Thymus (tissue), 11 donors: ENCODE measurements around the gene COL4A2. TPM values are rescaled to one million over a fixed set of nuclear protein-coding genes. Genes with fewer than 3 reads are reported as not detected.

Source experiments
- DNase-seq, 9 donors: peaks; one replicate each; pipeline ENCODE4 v3.0.0-alpha.2; 2013; ENCODE audit warnings: low spot score in 9 of 9, low read depth in 6 of 9, missing footprints in 1 of 9
- H3K27ac ChIP-seq, 2 donors: one replicate each; pipeline ENCODE4 v1.5.1; 2013; ENCODE audit warnings: control low read depth in 1 of 2, low read depth in 1 of 2, low read length in 1 of 2, mild to moderate bottlenecking in 1 of 2, moderate library complexity in 1 of 2
- H3K27me3 ChIP-seq, 2 donors: one replicate each; pipeline ENCODE4 v1.5.1; 2013; ENCODE audit warnings: low read length in 1 of 2; ENCODE audit not compliant: control insufficient read depth in 2 of 2, insufficient read depth in 1 of 2
- H3K36me3 ChIP-seq, 2 donors: one replicate each; pipeline ENCODE4 v1.5.1; 2013; ENCODE audit warnings: low read length in 1 of 2, mild to moderate bottlenecking in 1 of 2, moderate library complexity in 1 of 2; ENCODE audit not compliant: control insufficient read depth in 2 of 2, insufficient read depth in 2 of 2
- H3K4me1 ChIP-seq, 2 donors: one replicate each; pipeline ENCODE4 v1.5.1; 2013; ENCODE audit warnings: low read length in 2 of 2; ENCODE audit not compliant: control insufficient read depth in 2 of 2, insufficient read depth in 2 of 2
- H3K4me3 ChIP-seq, 2 donors: one replicate each; pipeline ENCODE4 v1.5.1; 2013; ENCODE audit warnings: low read length in 2 of 2, control low read depth in 1 of 2, mild to moderate bottlenecking in 1 of 2
- H3K9me3 ChIP-seq, 2 donors: one replicate each; pipeline ENCODE4 v1.5.1; 2013; ENCODE audit warnings: low read length in 1 of 2, mild to moderate bottlenecking in 1 of 2; ENCODE audit not compliant: control insufficient read depth in 2 of 2, insufficient read depth in 1 of 2
- WGBS: extraction: QIAGEN DNeasy Blood & Tissue Kit; methylation state at CpG from one replicate; pipeline ENCODE4 v1.1.7; 2013; 5-methylcytosine and 5-hydroxymethylcytosine counted together
- polyA plus RNA-seq: library from polyadenylated mRNA; stranded (reverse); fragments of 200-250 nt; gene quantifications from one replicate; pipeline ENCODE4 v1.2.3, GENCODE V29; 2013
- total RNA-seq: library from RNA; stranded (reverse); fragments of 120-200 nt; gene quantifications from one replicate; pipeline ENCODE4 v1.2.4, GENCODE V29; 2013
- donor health status: healthy.

COL4A2 gene
- total and polyA plus RNA-seq, 2 donors, result 47.2 to 63.1 TPM

DNA sequence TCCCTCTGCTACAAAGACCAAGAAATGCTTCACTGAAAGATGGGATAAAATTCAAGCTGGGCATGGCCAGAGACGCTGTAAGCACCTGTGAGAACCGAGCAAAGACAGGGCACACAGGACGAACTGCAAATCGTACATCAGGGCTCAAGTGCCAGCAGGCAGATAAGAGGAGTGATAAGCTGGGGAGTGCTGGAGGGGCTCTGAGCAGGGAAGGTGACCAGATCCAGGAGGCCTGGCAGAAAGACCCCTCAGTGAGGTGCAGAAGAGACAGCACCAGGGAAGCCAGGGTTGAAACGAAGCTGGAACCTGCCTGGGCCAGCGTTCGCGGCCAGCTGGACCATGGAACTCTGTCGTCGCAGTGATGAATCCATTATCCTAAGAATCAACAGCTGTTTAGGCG lies 244.2 kb downstream of the COL4A2 start:
- Histone ChIP-seq H3K27ac (no peak overlapping the region), H3K36me3 (no peaks in the 10 kb centered on the region), H3K9me3 (no peaks in the 10 kb centered on the region), H3K4me3 (no peak overlapping the region), H3K4me1 (no peaks in the 10 kb centered on the region), H3K27me3 (no peaks in the 10 kb centered on the region)
- WGBS, result 91% methylated on average over 11 of the region's 11 CpGs
- no peak for DNase-seq

DNA sequence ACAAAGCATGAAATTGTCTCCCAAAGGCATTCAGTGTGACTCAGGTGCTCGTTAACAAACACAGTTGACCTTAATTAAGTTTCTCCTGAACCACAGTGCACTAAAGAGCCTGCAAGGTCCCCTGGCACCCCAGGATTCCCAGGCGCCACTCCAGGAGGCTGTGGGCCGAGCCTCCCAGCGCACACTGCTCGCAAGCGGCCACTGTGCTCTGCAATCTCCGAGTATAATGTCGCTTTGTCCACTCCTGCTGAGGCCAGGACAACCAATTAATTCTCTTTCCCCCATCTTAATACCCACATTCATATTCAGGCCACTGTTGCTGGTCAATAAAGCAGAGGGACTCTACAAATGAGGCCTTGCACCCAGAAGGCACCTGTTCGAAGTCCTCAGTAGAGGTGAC lies 245.7 kb downstream of the COL4A2 start:
- Histone ChIP-seq H3K4me3 (no peak overlapping the region), H3K9me3 (no peaks in the 10 kb centered on the region), H3K27ac (no peak overlapping the region), H3K27me3 (peaks cover 0 to 9% of the 10 kb centered on the region in 2 donors), H3K4me1 (no peaks in the 10 kb centered on the region), H3K36me3 (no peaks in the 10 kb centered on the region)
- DNase-seq, result no peak
- WGBS, result 97% methylated on average over 9 of the region's 9 CpGs

GRCh38 chr13:110553417-110553816 lies 246.3 kb downstream of the COL4A2 start:
- DNase-seq, result no peak
- Histone ChIP-seq H3K9me3 (no peaks in the 10 kb centered on the region), H3K27me3 (peaks cover 0 to 13% of the 10 kb centered on the region in 2 donors), H3K36me3 (no peaks in the 10 kb centered on the region), H3K4me3 (no peak overlapping the region), H3K4me1 (no peaks in the 10 kb centered on the region), H3K27ac (no peak overlapping the region)
- 72% methylated on average over 4 of the region's 4 CpGs for WGBS

GRCh38 chr13:110554227-110554836 lies 247.2 kb downstream of the COL4A2 start:
- Histone ChIP-seq H3K27me3 (peaks cover 2 to 18% of the 10 kb centered on the region in 2 donors), H3K9me3 (peaks cover 0 to under 1% of the 10 kb centered on the region in 2 donors), H3K27ac (no peak overlapping the region), H3K36me3 (no peaks in the 10 kb centered on the region), H3K4me1 (no peaks in the 10 kb centered on the region), H3K4me3 (no peak overlapping the region)
- 95% methylated on average over 8 of the region's 8 CpGs for WGBS
- DNase-seq, result no peak

DNA sequence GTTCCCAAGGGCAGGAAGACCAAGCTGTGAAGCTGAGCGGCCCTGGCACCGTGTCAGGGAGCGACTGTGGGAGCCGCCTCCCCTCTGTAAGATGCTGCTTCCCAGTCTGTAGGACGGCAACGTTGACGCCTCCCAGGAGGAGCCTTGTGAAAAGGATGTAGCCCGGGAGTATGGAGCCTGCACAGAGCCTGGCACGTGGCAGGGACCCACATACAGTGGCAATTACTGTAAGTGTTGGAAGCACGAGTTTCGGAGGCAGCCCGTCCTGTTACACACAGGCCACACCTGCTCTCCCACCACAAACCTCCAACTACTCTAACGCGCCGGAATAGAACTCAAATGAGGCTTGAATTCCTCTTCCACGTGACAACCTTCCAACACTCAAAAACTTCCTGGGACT lies 247.9 kb downstream of the COL4A2 start:
- H3K9me3 ChIP-seq, result peaks cover 0 to 1% of the 10 kb centered on the region in 2 donors
- H3K36me3 ChIP-seq, result no peaks in the 10 kb centered on the region
- peaks cover 4 to 24% of the 10 kb centered on the region in 2 donors for H3K27me3 ChIP-seq
- H3K4me1 ChIP-seq, result no peaks in the 10 kb centered on the region
- WGBS, result 93% methylated on average over 15 of the region's 16 CpGs
- no peak for DNase-seq
- H3K27ac ChIP-seq, result no peak overlapping the region
- no peak overlapping the region for H3K4me3 ChIP-seq

GRCh38 chr13:110555601-110556223 lies 248.6 kb downstream of the COL4A2 start:
- Histone ChIP-seq H3K27me3 (peaks cover 7 to 30% of the 10 kb centered on the region in 2 donors), H3K27ac (no peak overlapping the region), H3K36me3 (no peaks in the 10 kb centered on the region), H3K4me3 (no peak overlapping the region), H3K4me1 (no peaks in the 10 kb centered on the region), H3K9me3 (peaks cover 0 to 1% of the 10 kb centered on the region in 2 donors)
- 71% methylated on average over 16 of the region's 16 CpGs for WGBS
- DNase-seq, result no peak

DNA sequence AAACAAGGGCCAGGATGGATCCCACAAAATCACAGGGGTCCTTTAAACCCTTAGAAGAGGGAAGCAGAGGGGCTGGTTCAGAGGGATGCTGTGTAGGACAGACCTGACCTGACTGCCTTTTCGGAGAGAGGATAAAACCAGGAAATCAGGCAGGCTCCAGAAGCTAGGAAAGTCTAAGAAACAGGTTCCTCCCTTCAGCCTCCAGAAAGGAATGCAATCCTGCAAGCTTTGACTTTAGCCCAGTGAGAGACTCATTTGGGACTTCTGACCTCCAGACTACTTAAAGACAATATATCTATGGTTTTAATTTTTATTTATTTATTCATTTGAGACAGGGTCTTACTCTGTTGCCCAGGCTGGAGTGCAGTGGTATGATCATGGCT lies 249.1 kb downstream of the COL4A2 start:
- Histone ChIP-seq H3K36me3 (no peaks in the 10 kb centered on the region), H3K4me1 (peaks cover 0 to 4% of the 10 kb centered on the region in 2 donors), H3K9me3 (peaks cover 0 to 1% of the 10 kb centered on the region in 2 donors), H3K27ac (no peak overlapping the region), H3K4me3 (no peak overlapping the region), H3K27me3 (peaks cover 12 to 35% of the 10 kb centered on the region in 2 donors)
- no peak for DNase-seq
- WGBS, result 95% methylated on average over 1 of the region's 1 CpG

DNA sequence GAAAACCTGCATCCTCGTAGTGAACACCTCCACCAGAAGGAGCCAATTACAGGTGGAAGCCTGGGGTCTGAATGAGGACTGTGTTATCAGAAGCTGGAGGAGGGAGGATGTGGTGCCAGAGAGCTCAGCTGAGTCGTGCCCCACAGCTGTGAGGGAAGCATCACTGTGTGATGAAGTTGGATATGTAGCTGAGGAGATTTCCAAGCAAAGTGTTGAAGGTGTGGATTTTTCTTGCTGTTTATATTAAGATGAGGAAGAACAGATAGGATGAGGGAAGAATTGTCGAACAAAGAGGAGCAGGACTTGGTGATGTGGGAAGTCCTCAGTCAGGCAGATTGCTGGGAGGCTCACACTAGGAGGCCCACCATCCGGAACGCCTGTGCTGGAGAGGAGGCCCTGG lies 250.0 kb downstream of the COL4A2 start:
- Histone ChIP-seq H3K4me3 (no peak overlapping the region), H3K4me1 (peaks cover 0 to 9% of the 10 kb centered on the region in 2 donors), H3K27ac (no peak overlapping the region), H3K27me3 (peaks cover 15 to 43% of the 10 kb centered on the region in 2 donors), H3K9me3 (peaks cover 0 to 1% of the 10 kb centered on the region in 2 donors), H3K36me3 (no peaks in the 10 kb centered on the region)
- DNase-seq, result no peak
- WGBS, result 93% methylated on average over 5 of the region's 5 CpGs

DNA sequence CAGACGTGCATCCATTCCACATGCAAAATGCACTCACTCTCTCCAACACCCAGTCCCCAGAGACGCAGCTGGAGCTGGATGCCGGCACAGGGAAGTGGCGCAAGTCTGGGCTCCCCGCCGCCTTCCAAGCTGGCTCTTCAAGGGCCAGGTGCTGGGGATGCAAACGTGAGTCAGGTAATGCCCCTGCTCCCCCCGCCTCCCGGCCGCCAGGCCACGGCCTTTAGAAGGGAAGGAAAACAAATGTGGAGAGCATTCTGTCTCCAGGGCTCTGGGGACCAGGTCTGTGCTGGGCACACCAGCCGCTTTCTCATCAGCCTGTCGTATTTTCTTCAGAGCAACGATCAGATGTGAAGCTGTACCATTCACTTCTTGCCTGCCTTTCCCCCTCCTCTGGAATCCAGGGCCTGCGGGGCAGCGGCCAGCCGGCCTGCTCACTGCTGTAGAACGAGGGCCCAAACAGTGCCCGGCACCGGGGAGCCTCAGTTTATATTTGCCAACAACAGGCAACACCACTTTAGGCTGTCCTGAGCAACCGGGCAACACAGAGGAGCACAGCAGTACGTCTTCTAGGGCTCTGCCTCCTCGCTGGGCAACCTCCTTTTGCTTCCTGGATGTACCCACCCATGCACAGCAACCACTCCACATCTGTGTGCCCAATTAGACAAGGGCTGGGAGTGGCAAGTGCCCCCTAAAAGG lies 250.7 kb downstream of the COL4A2 start:
- H3K27ac ChIP-seq, result no peak overlapping the region
- peaks cover 0 to 15% of the 10 kb centered on the region in 2 donors for H3K4me1 ChIP-seq
- H3K36me3 ChIP-seq, result no peaks in the 10 kb centered on the region
- H3K9me3 ChIP-seq, result peaks cover 0 to 1% of the 10 kb centered on the region in 2 donors
- H3K4me3 ChIP-seq, result no peak overlapping the region
- no peak for DNase-seq
- WGBS, result 94% methylated on average over 23 of the region's 23 CpGs
- H3K27me3 ChIP-seq, result peaks cover 17 to 50% of the 10 kb centered on the region in 2 donors
